IMR-90 (cell line): ENCODE measurements around the gene PPP1CA. TPM values are rescaled to one million over a fixed set of nuclear protein-coding genes. Genes with fewer than 3 reads are reported as not detected.

Source experiments
- ATAC-seq: fragments of 200-7000 bp; cut with Tn5 transposase; 2 replicates; pipeline ENCODE4 v1.9.1; 2020; ENCODE audit warnings: low read depth, mild to moderate bottlenecking, moderate library complexity
- BruUV-seq: library from RNA; stranded (reverse); fragments of 400-500 nt; replicated peaks from 2 replicates; lab custom pipeline; 2021; lab: Mats Ljungman, UMichigan
- CTCF ChIA-PET: fragments of 300-600 bp; formaldehyde crosslinking; extraction: SDS; loops from one replicate; lab custom pipeline; 2021; ENCODE audit warnings: antibody characterized with exemption; lab: Yijun Ruan, JAX
- POLR2A ChIA-PET: fragments of 300-600 bp; sonication (Branson Sonifier 250); formaldehyde crosslinking; loops from one replicate; lab custom pipeline; 2022; ENCODE audit warnings: antibody characterized with exemption; ENCODE audit not compliant: unreplicated experiment; lab: Charles Lee
- DNase-seq: peaks from one replicate; pipeline ENCODE4 v3.0.0; 2013
- H2AFZ ChIP-seq: replicated peaks from 2 replicates; pipeline ENCODE3; 2013; ENCODE audit warnings: low read length, mild to moderate bottlenecking; ENCODE audit not compliant: poor library complexity
- H2AK5ac ChIP-seq: 2 replicates; pipeline ENCODE4 v1.6.1; 2013; ENCODE audit warnings: low read depth, low read length, inconsistent platforms
- H2AK9ac ChIP-seq: replicated peaks from 2 replicates; pipeline ENCODE3; 2013; ENCODE audit warnings: mild to moderate bottlenecking, low read depth, low read length, moderate library complexity; ENCODE audit not compliant: poor library complexity
- H2BK120ac ChIP-seq: 2 replicates; pipeline ENCODE4 v1.6.1; 2013; ENCODE audit warnings: low read depth, low read length, inconsistent platforms
- H2BK15ac ChIP-seq: 3 replicates; pipeline ENCODE4 v1.6.1; 2013; ENCODE audit warnings: low read depth, low read length, inconsistent platforms
- H2BK20ac ChIP-seq: 2 replicates; pipeline ENCODE4 v1.6.1; 2013; ENCODE audit warnings: low read depth, mild to moderate bottlenecking, inconsistent platforms, low read length, moderate library complexity
- H2BK5ac ChIP-seq: 2 replicates; pipeline ENCODE4 v1.6.1; 2013; ENCODE audit warnings: mild to moderate bottlenecking, low read depth, low read length, inconsistent platforms; ENCODE audit not compliant: poor library complexity, severe bottlenecking
- H3K14ac ChIP-seq: replicated peaks from 2 replicates; pipeline ENCODE4 v1.6.1; 2013; ENCODE audit warnings: low read depth, low read length, inconsistent platforms
- H3K18ac ChIP-seq: 2 replicates; pipeline ENCODE4 v1.6.1; 2013; ENCODE audit warnings: low read depth, low read length, control low read depth
- H3K23ac ChIP-seq: 2 replicates; pipeline ENCODE4 v1.6.1; 2013; ENCODE audit warnings: low read depth, low read length, inconsistent platforms
- H3K27ac ChIP-seq: 2 replicates; pipeline ENCODE4 v1.5.1; 2013; ENCODE audit warnings: mild to moderate bottlenecking, control low read depth, low read length; ENCODE audit not compliant: insufficient read depth
- H3K27me3 ChIP-seq: 2 replicates; pipeline ENCODE4 v1.6.1; 2013; ENCODE audit warnings: low read length; ENCODE audit not compliant: control insufficient read depth, insufficient read depth
- H3K36me3 ChIP-seq: 2 replicates; pipeline ENCODE4 v1.6.1; 2013; ENCODE audit warnings: low read length, mixed read lengths; ENCODE audit not compliant: control insufficient read depth, insufficient read depth
- H3K4ac ChIP-seq: 2 replicates; pipeline ENCODE4 v1.6.1; 2013; ENCODE audit warnings: low read depth, low read length, inconsistent platforms
- H3K4me1 ChIP-seq: 2 replicates; pipeline ENCODE4 v1.6.1; 2013; ENCODE audit warnings: low read length, mixed read lengths; ENCODE audit not compliant: control insufficient read depth, insufficient read depth
- H3K4me2 ChIP-seq: 2 replicates; pipeline ENCODE4 v1.6.1; 2013; ENCODE audit warnings: low read depth, mild to moderate bottlenecking, control low read depth, low read length, moderate library complexity
- H3K4me3 ChIP-seq: 2 replicates; pipeline ENCODE4 v1.5.1; 2013; ENCODE audit warnings: low read depth, mild to moderate bottlenecking, control low read depth, low read length, moderate library complexity; ENCODE audit not compliant: insufficient read depth
- H3K56ac ChIP-seq: 2 replicates; pipeline ENCODE4 v1.6.1; 2013; ENCODE audit warnings: low read length, inconsistent platforms; ENCODE audit not compliant: insufficient read depth; ENCODE audit errors: extremely low read depth
- H3K79me1 ChIP-seq, 2 experiments: 2 replicates each; pipeline ENCODE4 v1.6.1; 2013; ENCODE audit warnings: low read length in 2 of 2, inconsistent platforms in 1 of 2, low read depth in 1 of 2
- H3K9ac ChIP-seq: 2 replicates; pipeline ENCODE4 v1.6.1; 2013; ENCODE audit warnings: low read depth, low read length, control low read depth
- H3K9me1 ChIP-seq: 2 replicates; pipeline ENCODE4 v1.6.1; 2013; ENCODE audit warnings: low read length, inconsistent platforms; ENCODE audit not compliant: insufficient read depth
- H3K9me3 ChIP-seq: 2 replicates; pipeline ENCODE4 v1.6.1; 2013; ENCODE audit warnings: low read length; ENCODE audit not compliant: control insufficient read depth, insufficient read depth
- H4K20me1 ChIP-seq: 2 replicates; pipeline ENCODE4 v1.6.1; 2013; ENCODE audit warnings: low read length, inconsistent platforms; ENCODE audit not compliant: insufficient read depth
- H4K5ac ChIP-seq: 2 replicates; pipeline ENCODE4 v1.6.1; 2013; ENCODE audit warnings: mild to moderate bottlenecking, low read depth, low read length, control low read depth
- H4K8ac ChIP-seq, 2 experiments: 2 replicates each; pipeline ENCODE4 v1.6.1; 2013; ENCODE audit warnings: low read depth in 2 of 2, low read length in 2 of 2, control low read depth in 1 of 2, inconsistent platforms in 1 of 2
- H4K91ac ChIP-seq: 2 replicates; pipeline ENCODE4 v1.6.1; 2013; ENCODE audit warnings: low read depth, low read length, inconsistent platforms; ENCODE audit not compliant: insufficient read depth
- MAFK ChIP-seq: IDR thresholded peaks from 2 replicates; pipeline ENCODE4 v1.6.1; 2012; ENCODE audit warnings: low read depth, low read length, improper control_type of control experiment
- MAZ ChIP-seq: IDR thresholded peaks from 2 replicates; pipeline ENCODE4 v1.6.1; 2012; ENCODE audit warnings: low read depth, mild to moderate bottlenecking, low read length, improper control_type of control experiment, moderate library complexity, borderline replicate concordance
- MXI1 ChIP-seq: IDR thresholded peaks from 2 replicates; pipeline ENCODE4 v1.6.1; 2012; ENCODE audit warnings: low read depth, mild to moderate bottlenecking, low read length, moderate library complexity, borderline replicate concordance
- RAD21 ChIP-seq: IDR thresholded peaks from 2 replicates; pipeline ENCODE4 v1.6.1; 2012; ENCODE audit warnings: low read length, improper control_type of control experiment
- RCOR1 ChIP-seq: IDR thresholded peaks from 2 replicates; pipeline ENCODE4 v1.6.1; 2012; ENCODE audit warnings: mild to moderate bottlenecking, low read length, improper control_type of control experiment; ENCODE audit not compliant: insufficient replicate concordance
- WGBS, 2 experiments: methylation state at CpG; one replicate each; pipeline versions ENCODE4 v1.1.5 to v1.1.7; 2013; ENCODE audit warnings: missing lambda C conversion rate in 2 of 2; ENCODE audit not compliant: insufficient read length in 1 of 2; ENCODE audit errors: extremely low coverage in 2 of 2; 5-methylcytosine and 5-hydroxymethylcytosine counted together
- dilution Hi-C: fragments of 300-500 bp; cut with HindIII; formaldehyde crosslinking; loops from one replicate; pipeline ENCODE4 v1.14.3; 2018; ENCODE audit warnings: low sequenced_read_pairs; ENCODE audit not compliant: unreplicated experiment
- in situ Hi-C: fragments of 300-500 bp; cut with MboI; formaldehyde crosslinking; loops from 3 replicates; pipeline ENCODE4 v1.14.3; 2019; ENCODE audit warnings: low sequenced_read_pairs, inconsistent platforms, mixed read lengths
- intact Hi-C: fragments of 100-400 bp; cut with micrococcal nuclease; formaldehyde crosslinking; loops from 2 replicates; pipeline ENCODE4 v1.10.0; 2022
- polyA plus RNA-seq, 3 experiments: library from polyadenylated mRNA; depleted of rRNA; stranded (reverse); fragments of >200 nt; gene quantifications; 2 replicates each; pipeline ENCODE4 v1.2.3, GENCODE V29; 2012; ENCODE audit warnings: low replicate concordance in 1 of 3
- total RNA-seq: library from RNA; depleted of rRNA; stranded (reverse); fragments of >200 nt; gene quantifications from 2 replicates; pipeline ENCODE4 v1.2.3, GENCODE V29; 2012

PPP1CA gene
- total and polyA plus RNA-seq, 2 of the 4 experiments (the other 2 are of a cell fraction): 228 to 313 TPM

GRCh38 chr11:67409261-67409666 is 7.6 kb upstream of the PPP1CA start:
- dilution Hi-C loops (no loop called here), intact Hi-C loops (no loop called here), in situ Hi-C loops (no loop called here)
- Histone ChIP-seq H2AK9ac (no peak overlapping the region), H3K4ac (no peak overlapping the region), H3K9ac (no peak overlapping the region), H2BK15ac (no peak overlapping the region), H4K5ac (no peak overlapping the region), H3K79me1 (no peaks in the 10 kb centered on the region), H4K91ac (no peak overlapping the region), H2BK120ac (no peak overlapping the region), H4K8ac (no peak overlapping the region), H2AK5ac (no peak overlapping the region), H3K18ac (no peak overlapping the region), H3K9me1 (no peaks in the 10 kb centered on the region), H3K27ac (no peak overlapping the region), H3K14ac (no peak overlapping the region), H3K23ac (no peak overlapping the region), H3K56ac (no peak overlapping the region), H3K36me3 (no peaks in the 10 kb centered on the region), H2BK5ac (no peak overlapping the region), H3K27me3 (peaks cover 55% of the 10 kb centered on the region), H3K9me3 (no peaks in the 10 kb centered on the region), H3K4me3 (no peak overlapping the region), H3K4me2 (no peak overlapping the region), H3K4me1 (no peaks in the 10 kb centered on the region), H2BK20ac (no peak overlapping the region), H4K20me1 (no peaks in the 10 kb centered on the region), H2AFZ (no peak overlapping the region)
- no peak for TF ChIP-seq MAZ
- no peak for TF ChIP-seq RAD21
- no peak for TF ChIP-seq MXI1
- no peak for TF ChIP-seq RCOR1
- TF ChIP-seq MAFK: no peak
- BruUV-seq: no TSS peak
- ChIA-PET POLR2A (no interaction called here), CTCF (no interaction called here)
- no peak for DNase-seq
- 51% methylated on average over 13 of the region's 24 CpGs; no CpG with 5 or more reads in 1 of the 2 experiments for WGBS, 2 experiments
- no peak for ATAC-seq
